ENCODE measurements around the gene ZBED5.
"Not testable (repeated sequence)": the region's sequence is repeated elsewhere in the genome, so short reads cannot be mapped to it uniquely, and the experiment has no call there.

ZBED5 gene

GRCh38 chr11:10836884-10837283, 21.0 kb downstream of the ZBED5 start:
- not testable (repeated sequence) for DNase-seq

- no peak for DNase-seq
Observed at GRCh38 chr11:10829139-10829538, 28.7 kb downstream of the ZBED5 start.

GRCh38 chr11:10828402-10828801, 29.5 kb downstream of the ZBED5 start:
- no peak for DNase-seq

GRCh38 chr11:10824888-10825287, 33.0 kb downstream of the ZBED5 start:
- DNase-seq: no peak

- no peak for DNase-seq
Observed at GRCh38 chr11:10823152-10823579, 34.7 kb downstream of the ZBED5 start.

- not testable (repeated sequence) for DNase-seq
Observed at GRCh38 chr11:10822491-10822890, 35.4 kb downstream of the ZBED5 start.

GRCh38 chr11:10818594-10818993, 39.3 kb downstream of the ZBED5 start:
- DNase-seq: no peak

- DNase-seq: no peak
Observed at GRCh38 chr11:10813945-10814344, 43.9 kb downstream of the ZBED5 start.

GRCh38 chr11:10809373-10810160, 48.3 kb downstream of the ZBED5 start:
- DNase-seq: peak; percentile 43

- DNase-seq: peak; percentile 98
Observed at GRCh38 chr11:10808553-10809372, 49.1 kb downstream of the ZBED5 start, which contains the start of gene EIF4G2. Gene EIF4G2 (minus strand): TSS chr11:10808926.

- DNase-seq: no peak
Observed at GRCh38 chr11:10808235-10808552, 49.7 kb downstream of the ZBED5 start.

- peak; percentile 47 for DNase-seq
Observed at GRCh38 chr11:10807493-10808234, 50.2 kb downstream of the ZBED5 start.

- no peak for DNase-seq
Observed at GRCh38 chr11:10806206-10806605, 51.6 kb downstream of the ZBED5 start.

- DNase-seq: no peak
Observed at GRCh38 chr11:10805741-10806140, 52.1 kb downstream of the ZBED5 start.

GRCh38 chr11:10803676-10804075, 54.2 kb downstream of the ZBED5 start:
- DNase-seq: no peak

All from CD4-positive, alpha-beta T cell treated with Interleukin-12 subunit alpha and Interleukin-12 subunit beta, for 1 hour (primary cell).